BE2C (cell line): ENCODE measurements around the gene CATSPERZ.

Source experiments
- DNase-seq: peaks from one replicate; pipeline ENCODE4 v3.0.0-alpha.2; 2020
- H3K27me3 ChIP-seq: fragments of 250-450 bp; sonication (Bioruptor Pico); 2 replicates; pipeline ENCODE4 v1.5.1; 2020; ENCODE audit warnings: mild to moderate bottlenecking
- H3K36me3 ChIP-seq: fragments of 250-450 bp; sonication (Bioruptor Pico); 2 replicates; pipeline ENCODE4 v1.5.1; 2020; ENCODE audit warnings: mild to moderate bottlenecking
- H3K4me1 ChIP-seq: fragments of 250-450 bp; sonication (Bioruptor Pico); 2 replicates; pipeline ENCODE4 v1.5.1; 2020
- H3K4me3 ChIP-seq: 2 replicates; pipeline ENCODE4 v1.5.1; 2011; ENCODE audit warnings: low read depth, low read length
- H3K9me3 ChIP-seq: fragments of 250-450 bp; sonication (Bioruptor Pico); 2 replicates; pipeline ENCODE4 v1.5.1; 2020
- TF ChIP-seq, protein P1 (sequence below): IDR thresholded peaks from 2 replicates; pipeline ENCODE4 v1.5.1; 2012; ENCODE audit warnings: mild to moderate bottlenecking, low read depth, low read length

The CATSPERZ gene

GRCh38 chr11:64296830-64297698, 3.1 kb upstream of the CATSPERZ start:
- Histone ChIP-seq H3K27me3 (peaks cover 62% of the 10 kb centered on the region), H3K9me3 (no peaks in the 10 kb centered on the region), H3K36me3 (no peaks in the 10 kb centered on the region), H3K4me1 (no peaks in the 10 kb centered on the region), H3K4me3 (no peak overlapping the region)
- DNase-seq: no peak
- TF ChIP-seq, protein P1, sequence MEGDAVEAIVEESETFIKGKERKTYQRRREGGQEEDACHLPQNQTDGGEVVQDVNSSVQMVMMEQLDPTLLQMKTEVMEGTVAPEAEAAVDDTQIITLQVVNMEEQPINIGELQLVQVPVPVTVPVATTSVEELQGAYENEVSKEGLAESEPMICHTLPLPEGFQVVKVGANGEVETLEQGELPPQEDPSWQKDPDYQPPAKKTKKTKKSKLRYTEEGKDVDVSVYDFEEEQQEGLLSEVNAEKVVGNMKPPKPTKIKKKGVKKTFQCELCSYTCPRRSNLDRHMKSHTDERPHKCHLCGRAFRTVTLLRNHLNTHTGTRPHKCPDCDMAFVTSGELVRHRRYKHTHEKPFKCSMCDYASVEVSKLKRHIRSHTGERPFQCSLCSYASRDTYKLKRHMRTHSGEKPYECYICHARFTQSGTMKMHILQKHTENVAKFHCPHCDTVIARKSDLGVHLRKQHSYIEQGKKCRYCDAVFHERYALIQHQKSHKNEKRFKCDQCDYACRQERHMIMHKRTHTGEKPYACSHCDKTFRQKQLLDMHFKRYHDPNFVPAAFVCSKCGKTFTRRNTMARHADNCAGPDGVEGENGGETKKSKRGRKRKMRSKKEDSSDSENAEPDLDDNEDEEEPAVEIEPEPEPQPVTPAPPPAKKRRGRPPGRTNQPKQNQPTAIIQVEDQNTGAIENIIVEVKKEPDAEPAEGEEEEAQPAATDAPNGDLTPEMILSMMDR: no peak

DNA sequence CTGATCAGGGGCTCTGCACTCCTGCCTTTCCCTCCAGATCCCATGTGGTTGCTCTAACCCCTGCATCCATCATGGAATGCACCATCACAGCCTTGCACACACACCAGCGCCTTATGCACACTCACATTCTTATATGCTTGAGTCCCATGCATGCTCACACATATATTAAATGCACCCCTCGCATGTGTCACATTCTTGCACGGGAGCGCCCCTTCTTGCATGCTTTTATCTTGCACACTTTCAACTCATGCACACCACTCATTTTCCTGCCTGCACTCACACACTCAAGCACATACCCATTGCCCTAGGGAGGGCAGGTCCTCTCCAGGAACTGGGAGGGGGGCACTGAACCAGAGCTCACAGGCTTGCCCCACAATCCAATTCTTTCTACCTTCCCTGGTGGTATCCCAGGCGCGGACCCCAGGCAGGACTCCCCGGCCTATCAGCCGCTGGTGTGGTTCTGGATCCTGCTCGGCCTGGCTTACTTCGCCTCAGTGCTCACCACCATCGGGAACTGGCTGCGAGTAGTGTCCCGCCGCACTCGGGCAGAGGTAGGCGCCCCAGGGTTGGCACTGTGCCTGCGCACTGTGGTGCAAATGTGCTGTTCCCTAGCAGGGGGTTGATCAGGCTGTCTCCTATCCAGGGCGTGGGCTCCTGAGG, 2.3 kb upstream of the CATSPERZ start:
- Histone ChIP-seq H3K4me1 (no peaks in the 10 kb centered on the region), H3K9me3 (no peaks in the 10 kb centered on the region), H3K36me3 (no peaks in the 10 kb centered on the region), H3K4me3 (no peak overlapping the region), H3K27me3 (peaks cover 54% of the 10 kb centered on the region)
- DNase-seq: no peak
- TF ChIP-seq, protein P1: no peak

DNA sequence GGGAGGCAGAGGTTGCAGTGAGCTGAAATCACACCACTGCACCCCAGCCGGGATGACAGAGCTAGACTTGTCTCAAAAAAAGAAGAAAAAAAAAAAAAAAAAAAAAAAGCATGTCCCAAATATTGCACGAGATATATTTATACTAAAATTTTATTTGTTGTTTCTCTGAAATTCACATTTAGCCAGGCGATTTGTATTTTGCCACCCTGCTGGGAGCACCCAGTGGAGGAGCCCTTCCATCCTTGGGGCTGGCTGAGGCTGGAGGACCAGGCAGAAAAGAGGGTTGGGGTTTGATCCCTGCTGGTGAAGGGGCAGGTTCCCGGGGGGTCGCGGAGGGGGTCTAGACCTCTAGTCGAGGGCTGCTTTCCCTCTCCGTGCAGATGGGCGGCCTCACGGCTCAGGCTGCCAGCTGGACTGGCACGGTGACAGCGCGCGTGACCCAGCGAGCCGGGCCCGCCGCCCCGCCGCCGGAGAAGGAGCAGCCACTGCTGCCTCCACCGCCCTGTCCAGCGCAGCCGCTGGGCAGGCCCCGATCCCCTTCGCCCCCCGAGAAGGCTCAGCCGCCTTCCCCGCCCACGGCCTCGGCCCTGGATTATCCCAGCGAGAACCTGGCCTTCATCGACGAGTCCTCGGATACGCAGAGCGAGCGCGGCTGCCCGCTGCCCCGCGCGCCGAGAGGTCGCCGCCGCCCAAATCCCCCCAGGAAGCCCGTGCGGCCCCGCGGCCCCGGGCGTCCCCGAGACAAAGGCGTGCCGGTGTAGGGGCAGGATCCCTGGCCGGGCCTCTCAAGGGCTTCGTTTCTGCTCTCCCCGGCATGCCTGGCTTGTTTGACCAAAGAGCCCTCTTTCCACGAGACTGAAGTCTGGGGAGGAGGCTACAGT, 952 bp upstream of the CATSPERZ start:
- TF ChIP-seq, protein P1: no peak
- Histone ChIP-seq H3K4me3 (0 out of 2 replicates have a peak overlapping the region, but pooled peaks have one; percentile 11), H3K36me3 (no peaks in the 10 kb centered on the region), H3K4me1 (no peaks in the 10 kb centered on the region), H3K27me3 (peaks cover 41% of the 10 kb centered on the region), H3K9me3 (no peaks in the 10 kb centered on the region)
- no peak for DNase-seq

DNA sequence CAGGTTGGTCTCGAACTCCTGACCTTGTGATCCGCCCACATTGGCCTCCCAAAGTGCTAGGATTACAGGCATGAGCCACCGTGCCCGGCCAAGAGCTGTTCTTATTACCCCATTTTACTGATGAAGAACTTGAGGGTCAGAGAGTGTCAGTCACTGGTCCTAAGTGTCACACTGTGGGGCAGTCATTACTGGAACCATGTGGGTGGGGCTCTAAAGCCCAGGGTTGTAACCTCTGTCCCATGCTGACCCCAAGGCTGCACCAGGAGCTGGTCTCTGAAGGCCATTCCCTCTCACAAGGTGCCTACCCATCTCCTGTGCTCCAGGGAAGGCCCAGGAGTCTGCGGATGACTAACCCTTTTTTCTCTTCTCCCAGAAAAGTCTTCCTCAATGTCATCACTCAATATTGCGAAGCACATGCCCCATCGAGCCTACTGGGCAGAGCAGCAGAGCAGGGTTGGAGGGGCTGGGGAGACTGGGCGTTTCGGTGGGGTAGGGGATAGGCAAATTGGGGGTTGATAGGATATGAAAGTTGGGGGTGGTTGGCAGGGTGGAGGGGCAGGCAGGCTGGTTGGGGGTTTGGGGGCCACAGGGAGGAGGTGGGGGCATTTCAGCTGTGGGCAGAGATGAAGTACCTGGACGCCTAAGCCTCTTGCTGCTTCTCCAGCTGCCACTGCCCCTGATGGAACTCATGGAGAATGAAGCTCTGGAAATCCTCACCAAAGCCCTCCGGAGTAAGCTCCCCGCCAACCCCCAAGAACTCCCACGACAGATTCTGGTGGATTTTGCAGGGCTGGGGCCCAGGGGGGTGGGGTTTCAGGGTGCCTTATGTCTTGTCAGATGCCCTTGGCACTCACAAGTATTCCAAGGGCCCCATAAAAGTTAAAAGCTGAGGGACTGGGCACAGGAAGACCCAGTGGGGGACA, 3.2 kb downstream of the CATSPERZ start:
- Histone ChIP-seq H3K27me3 (peaks cover 24% of the 10 kb centered on the region), H3K9me3 (no peaks in the 10 kb centered on the region), H3K36me3 (no peaks in the 10 kb centered on the region), H3K4me3 (no peak overlapping the region), H3K4me1 (no peaks in the 10 kb centered on the region)
- TF ChIP-seq, protein P1: no peak
- no peak for DNase-seq

- H3K4me3 ChIP-seq: no peak overlapping the region
- H3K27me3 ChIP-seq: peaks cover 20% of the 10 kb centered on the region
- no peak for DNase-seq
- TF ChIP-seq, protein P1: no peak
- H3K9me3 ChIP-seq: no peaks in the 10 kb centered on the region
- H3K4me1 ChIP-seq: no peaks in the 10 kb centered on the region
- no peaks in the 10 kb centered on the region for H3K36me3 ChIP-seq
Measured at GRCh38 chr11:64304032-64304315, 3.8 kb downstream of the CATSPERZ start.
